Left renal pelvis (tissue), 4 donors: ENCODE measurements around the gene SZRD1. TPM values are rescaled to one million over a fixed set of nuclear protein-coding genes. Genes with fewer than 3 reads are reported as not detected.

Source experiments
- DNase-seq, 4 donors: peaks; one replicate each; pipeline ENCODE4 v3.0.0-alpha.2; 2013; ENCODE audit warnings: low read depth in 4 of 4, low spot score in 3 of 4
- polyA plus RNA-seq, 4 donors: library from polyadenylated mRNA; unstranded; fragments of 120-200 nt; gene quantifications; one replicate each; pipeline ENCODE4 v1.2.1, GENCODE V29; 2013; ENCODE audit not compliant: insufficient read length in 4 of 4

SZRD1 gene
- polyA plus RNA-seq, 4 donors = 97.1 to 115 (median 105) TPM

- no peak for DNase-seq
Observed at GRCh38 chr1:16436946-16437474, 70.0 kb downstream of the SZRD1 start, which contains the start of gene SPATA21. Gene SPATA21, minus strand, starts transcription at chr1:16437424. Its CDS starts 6,053 bp downstream, at chr1:16431371.

GRCh38 chr1:16438516-16438915 lies 71.5 kb downstream of the SZRD1 start:
- no peak for DNase-seq

- no peak for DNase-seq
Observed at GRCh38 chr1:16438924-16439323, 71.9 kb downstream of the SZRD1 start.

GRCh38 chr1:16440131-16440469 lies 73.1 kb downstream of the SZRD1 start:
- no peak for DNase-seq

- peak; percentile 81 to 84 (median 82) for DNase-seq
Observed at GRCh38 chr1:16440470-16441281, 73.6 kb downstream of the SZRD1 start, which contains the start of gene NECAP2. Gene NECAP2, plus strand, starts transcription at chr1:16440724. Its CDS starts 38 bp downstream, at chr1:16440762.

- DNase-seq = no peak
Observed at GRCh38 chr1:16441282-16441665, 74.2 kb downstream of the SZRD1 start.

GRCh38 chr1:16442265-16442664 lies 75.2 kb downstream of the SZRD1 start:
- DNase-seq = no peak

GRCh38 chr1:16442941-16443340 lies 75.9 kb downstream of the SZRD1 start:
- DNase-seq = no peak

GRCh38 chr1:16443975-16444770 lies 77.1 kb downstream of the SZRD1 start:
- DNase-seq = no peak

GRCh38 chr1:16445052-16445451 lies 78.0 kb downstream of the SZRD1 start:
- no peak for DNase-seq

- DNase-seq = no peak
Observed at GRCh38 chr1:16446116-16446515, 79.1 kb downstream of the SZRD1 start.

- no peak for DNase-seq
Observed at GRCh38 chr1:16447641-16448040, 80.6 kb downstream of the SZRD1 start.

Other genes starting within 250 kb of the SZRD1 start
- gene EPHA2, start 211.2 kb upstream of the SZRD1 start, polyA plus RNA-seq = 10 to 100 TPM in 3 of 4 donors, 1 to 10 TPM in 1; 5.7 to 23.4 (median 16.2) TPM
- 10 to 100 TPM in 3 of 4 donors, 1 to 10 TPM in 1; 7.3 to 28.2 (median 18.9) TPM for gene ARHGEF19, start 154.6 kb upstream of the SZRD1 start, polyA plus RNA-seq
- 1 to 10 TPM; 4.2 to 6.6 (median 4.8) TPM for gene CPLANE2, start 130.1 kb upstream of the SZRD1 start, polyA plus RNA-seq
- 10 to 100 TPM; 17.7 to 23.1 (median 20.4) TPM for gene FBXO42, start 14.8 kb upstream of the SZRD1 start, polyA plus RNA-seq
- gene SPATA21, start 70.2 kb downstream of the SZRD1 start, polyA plus RNA-seq = under 1 TPM in 3 of 4 donors, not detected in 1; 0.12 to 0.17 (median 0.15) TPM
- 10 to 100 TPM; 65.4 to 70.4 (median 67.9) TPM for gene NECAP2, start 73.5 kb downstream of the SZRD1 start, polyA plus RNA-seq
- not detected for gene RNU1-1, start 147.0 kb downstream of the SZRD1 start, polyA plus RNA-seq
- gene NBPF1, start 246.3 kb downstream of the SZRD1 start, polyA plus RNA-seq = 100 to 1,000 TPM in 1 of 4 donors, 10 to 100 TPM in 3; 76.0 to 161 (median 88.4) TPM